Panc1 (cell line): ENCODE measurements around the gene EYS. TPM values are rescaled to one million over a fixed set of nuclear protein-coding genes. Genes with fewer than 3 reads are reported as not detected.

Experiments
- ATAC-seq: fragments of 200-7000 bp; cut with Tn5 transposase; 2 replicates; pipeline ENCODE4 v1.9.1; 2020; ENCODE audit warnings: mild to moderate bottlenecking, moderate library complexity
- BruUV-seq: library from RNA; stranded (reverse); fragments of 400-500 nt; replicated peaks from 2 replicates; lab custom pipeline; 2021; lab: Mats Ljungman, UMichigan
- CTCF ChIA-PET: fragments of 300-600 bp; sonication (Branson Sonifier 250); formaldehyde crosslinking; loops from one replicate; lab custom pipeline; 2022; ENCODE audit warnings: antibody characterized with exemption; lab: Charles Lee
- POLR2A ChIA-PET: fragments of 300-600 bp; sonication (Branson Sonifier 250); formaldehyde crosslinking; loops from one replicate; lab custom pipeline; 2022; ENCODE audit warnings: antibody characterized with exemption; lab: Charles Lee
- DNase-seq: peaks from one replicate; pipeline ENCODE4 v3.0.0-alpha.2; 2010; ENCODE audit warnings: low read depth, low spot score
- H3K27ac ChIP-seq: 2 replicates; pipeline ENCODE4 v1.5.1; 2011; ENCODE audit warnings: mild to moderate bottlenecking, low read length, inconsistent platforms
- H3K27me3 ChIP-seq: fragments of 200-500 bp; sonication (Bioruptor generic); 2 replicates; pipeline ENCODE4 v1.6.0; 2014; ENCODE audit warnings: low read length, inconsistent platforms; ENCODE audit not compliant: control insufficient read depth, insufficient read depth
- H3K36me3 ChIP-seq: fragments of 200-500 bp; sonication (Bioruptor generic); 2 replicates; pipeline ENCODE4 v1.5.1; 2014; ENCODE audit warnings: inconsistent platforms, mild to moderate bottlenecking, low read length, moderate library complexity; ENCODE audit not compliant: control insufficient read depth, insufficient read depth
- H3K4me1 ChIP-seq: 2 replicates; pipeline ENCODE4 v1.5.1; 2011; ENCODE audit warnings: inconsistent platforms, mild to moderate bottlenecking, low read length, moderate library complexity; ENCODE audit not compliant: control insufficient read depth, insufficient read depth
- H3K4me3 ChIP-seq, 2 experiments: 2 replicates each; pipeline ENCODE4 v1.5.1; 2011 to 2012; ENCODE audit warnings: low read depth in 2 of 2, low read length in 2 of 2, mild to moderate bottlenecking in 2 of 2, inconsistent platforms in 1 of 2, moderate library complexity in 1 of 2
- H3K9me3 ChIP-seq: fragments of 200-500 bp; sonication (Bioruptor generic); 2 replicates; pipeline ENCODE4 v1.5.1; 2014; ENCODE audit warnings: low read depth, mild to moderate bottlenecking, inconsistent platforms, low read length, moderate library complexity; ENCODE audit not compliant: control insufficient read depth, insufficient read depth
- CTCF ChIP-seq: fragments of 450-650 bp; IDR thresholded peaks from 2 replicates; pipeline ENCODE4 v1.5.1; 2017; ENCODE audit warnings: mild to moderate bottlenecking
- POLR2AphosphoS5 ChIP-seq: IDR thresholded peaks from 2 replicates; pipeline ENCODE4 v1.6.1; 2012; ENCODE audit warnings: mild to moderate bottlenecking, low read depth, low read length, moderate library complexity
- REST ChIP-seq, 2 experiments: IDR thresholded peaks; 2 replicates each; pipeline ENCODE4 v1.6.1; 2011 to 2012; ENCODE audit warnings: low read depth in 2 of 2, control low read depth in 1 of 2, low read length in 1 of 2, mild to moderate bottlenecking in 1 of 2, moderate library complexity in 1 of 2; ENCODE audit not compliant: insufficient read depth in 1 of 2
- SIN3A ChIP-seq: IDR thresholded peaks from 2 replicates; pipeline ENCODE4 v1.6.1; 2012; ENCODE audit warnings: low read depth, mild to moderate bottlenecking, low read length, moderate library complexity, borderline replicate concordance; ENCODE audit not compliant: insufficient read depth
- TCF7L2 ChIP-seq: IDR thresholded peaks from 2 replicates; pipeline ENCODE4 v1.6.1; 2011; ENCODE audit warnings: mild to moderate bottlenecking, low read depth, low read length, inconsistent platforms
- in situ Hi-C: cut with HindIII; loops from 2 replicates; pipeline ENCODE4 v1.10.0; 2016; ENCODE audit warnings: low sequenced_read_pairs, low pct_unique_long_range_greater_than_20kb
- intact Hi-C: fragments of 100-400 bp; cut with micrococcal nuclease; formaldehyde crosslinking; loops from one replicate; pipeline ENCODE4 v1.10.0; 2022; ENCODE audit not compliant: unreplicated experiment
- total RNA-seq: library from RNA; stranded (reverse); gene quantifications from one replicate; pipeline ENCODE4 v1.2.1, GENCODE V29; 2021; ENCODE audit not compliant: unreplicated experiment

EYS gene
- total RNA-seq, 1 experiment from 2014 or later = not detected

DNA sequence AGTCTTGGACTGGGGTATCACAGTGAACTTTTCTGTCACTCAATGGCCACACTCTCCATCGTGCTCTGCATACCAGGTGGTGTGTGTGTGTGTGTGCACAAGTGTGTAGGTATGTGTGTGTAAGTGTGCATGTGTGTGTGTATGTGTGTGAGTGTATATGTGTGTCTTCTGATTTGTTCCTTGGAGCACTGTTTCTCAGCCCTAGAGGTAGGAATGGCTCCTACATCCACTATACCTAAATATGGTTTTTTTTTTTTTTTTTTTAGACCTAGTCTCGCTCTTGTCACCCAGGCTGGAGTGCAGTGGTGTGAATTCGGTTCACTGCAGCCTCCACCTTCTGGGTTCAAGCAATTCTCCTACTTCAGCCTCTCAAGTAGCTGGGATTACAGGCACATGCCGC, 1834.8 kb downstream of the EYS start:
- ATAC-seq (no peak), DNase-seq (no peak)
- ChIA-PET CTCF (interaction anchor here (0.7 kb wide), 1 partner anchor 382 kb away, joined by 9 read pairs; no protein-coding TSS in a partner anchor), POLR2A (no interaction called here)
- intact Hi-C loops = no loop called here
- BruUV-seq = no TSS peak
- in situ Hi-C loops = no loop called here
- no peak overlapping the region for H3K4me3 ChIP-seq
- H3K27ac ChIP-seq = no peak overlapping the region
- no peaks in the 10 kb centered on the region for H3K9me3 ChIP-seq
- no peaks in the 10 kb centered on the region for H3K36me3 ChIP-seq
- H3K4me1 ChIP-seq = no peaks in the 10 kb centered on the region
- H3K27me3 ChIP-seq = no peaks in the 10 kb centered on the region
- TF ChIP-seq TCF7L2 (no peak), SIN3A (no peak), POLR2AphosphoS5 (no peak), REST (IDR thresholded peaks at IDR 0.05; ENCODE audit: insufficient read depth in 1 of 2, low read depth in 2 of 2, low read length in 1 of 2) (no peak), CTCF (no peak)

DNA sequence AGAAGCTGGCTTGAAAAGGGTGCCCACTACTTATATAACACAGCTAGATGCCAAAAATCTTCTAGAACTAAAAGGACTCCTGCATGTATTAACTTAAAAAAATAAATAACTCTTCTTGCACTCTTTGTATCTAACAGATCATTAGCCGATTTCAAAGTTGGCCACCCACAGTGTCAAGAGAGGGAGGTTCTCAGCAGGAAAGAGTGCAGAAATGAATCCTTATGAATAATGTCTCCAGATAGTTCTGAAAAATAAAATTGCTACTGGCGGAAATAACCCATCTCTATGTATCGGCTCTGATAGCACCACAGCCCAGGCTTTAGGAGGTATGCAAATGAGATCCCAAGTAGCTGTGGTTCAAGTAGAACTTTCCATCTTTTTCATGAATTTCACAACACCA, 1838.7 kb downstream of the EYS start:
- TF ChIP-seq CTCF = no peak
- TF ChIP-seq REST (IDR thresholded peaks at IDR 0.05; ENCODE audit: insufficient read depth in 1 of 2, low read depth in 2 of 2, low read length in 1 of 2) = no peak
- TF ChIP-seq TCF7L2 = no peak
- TF ChIP-seq POLR2AphosphoS5 = no peak
- TF ChIP-seq SIN3A = no peak
- BruUV-seq = no TSS peak
- ChIA-PET POLR2A (no interaction called here), CTCF (no interaction called here)
- in situ Hi-C loops (no loop called here), intact Hi-C loops (no loop called here)
- DNase-seq (no peak), ATAC-seq (no peak)
- H3K9me3 ChIP-seq = no peaks in the 10 kb centered on the region
- no peaks in the 10 kb centered on the region for H3K36me3 ChIP-seq
- H3K27ac ChIP-seq = no peak overlapping the region
- no peak overlapping the region for H3K4me3 ChIP-seq
- H3K27me3 ChIP-seq = no peaks in the 10 kb centered on the region
- H3K4me1 ChIP-seq = no peaks in the 10 kb centered on the region
